HG02870 (cell line): Measurements from ENCODE around the gene CELSR1.
"Not testable (repeated sequence)": the region's sequence is repeated elsewhere in the genome, so short reads cannot be mapped to it uniquely, and the experiment has no call there.

Experiments
- ATAC-seq: cut with Tn5 transposase; IDR thresholded peaks from one replicate; pipeline ENCODE4 v1.9.1; 2021; ENCODE audit warnings: mild to moderate bottlenecking, moderate library complexity; ENCODE audit not compliant: unreplicated experiment

CELSR1 gene

DNA sequence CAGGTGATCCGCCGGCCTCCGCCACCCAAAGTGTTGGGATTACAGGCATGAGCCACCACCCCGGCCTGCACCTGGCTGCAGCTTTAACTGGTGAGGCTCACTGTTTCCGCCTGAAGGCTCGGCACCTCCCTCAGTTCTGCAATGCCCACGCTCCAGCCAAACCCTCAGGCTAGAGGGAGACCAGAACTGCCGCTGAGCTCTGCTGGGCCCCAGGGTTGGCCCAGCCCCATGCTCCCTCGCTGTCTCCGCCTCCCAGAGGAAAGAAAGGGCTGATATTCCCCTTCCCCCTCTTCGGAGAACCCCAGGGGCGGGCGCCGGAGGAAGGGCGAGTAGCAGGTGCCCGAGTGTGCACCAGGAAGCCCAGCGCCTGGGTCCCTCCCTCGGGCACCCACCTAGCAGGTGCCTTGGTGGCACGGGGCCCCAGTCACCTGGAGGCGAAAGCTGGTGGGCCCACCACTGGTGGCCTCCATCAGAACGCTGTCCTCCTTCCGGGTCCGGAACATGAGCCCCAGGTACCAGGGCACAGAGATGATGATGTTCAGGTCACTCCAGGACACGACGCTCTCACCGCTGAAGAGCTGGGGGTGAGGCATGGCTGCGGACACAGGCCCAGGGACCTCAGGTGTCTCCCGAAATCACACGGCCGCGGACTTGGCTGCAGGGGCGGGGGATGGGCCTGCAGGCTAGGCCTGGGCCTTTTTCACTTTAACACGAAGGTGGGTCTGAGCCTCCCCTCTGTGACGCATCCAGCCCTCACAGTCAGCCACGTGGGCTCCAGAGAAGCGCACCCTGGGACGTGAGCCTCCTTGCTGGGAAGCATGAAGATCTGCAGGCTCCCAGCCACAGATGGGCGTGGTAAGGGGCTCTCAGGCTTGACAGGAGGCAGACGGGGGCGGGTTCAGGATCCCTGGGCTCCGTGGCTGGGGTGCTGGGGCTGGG, 128.6 kb downstream of the CELSR1 start:
- no peak for ATAC-seq

DNA sequence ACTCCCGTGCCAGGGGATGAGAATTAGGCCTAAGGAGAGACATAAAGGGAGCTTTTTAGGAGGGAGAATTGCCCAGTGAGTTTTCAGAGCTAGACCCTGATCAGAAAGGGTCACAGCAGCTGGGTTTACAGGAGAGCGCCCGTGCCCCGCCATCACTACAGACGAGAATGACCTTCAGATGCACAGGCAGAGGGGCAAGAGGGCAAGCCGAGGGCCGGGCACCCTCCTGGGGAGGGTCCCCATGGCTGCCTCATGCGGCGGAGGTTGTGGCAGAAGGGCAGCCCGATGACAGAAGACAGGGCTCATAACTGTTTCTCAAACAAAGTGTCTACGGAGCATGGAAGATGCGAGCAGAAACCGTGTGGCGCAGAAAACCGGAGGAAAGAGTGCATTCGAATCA, 129.7 kb downstream of the CELSR1 start:
- no peak for ATAC-seq

DNA sequence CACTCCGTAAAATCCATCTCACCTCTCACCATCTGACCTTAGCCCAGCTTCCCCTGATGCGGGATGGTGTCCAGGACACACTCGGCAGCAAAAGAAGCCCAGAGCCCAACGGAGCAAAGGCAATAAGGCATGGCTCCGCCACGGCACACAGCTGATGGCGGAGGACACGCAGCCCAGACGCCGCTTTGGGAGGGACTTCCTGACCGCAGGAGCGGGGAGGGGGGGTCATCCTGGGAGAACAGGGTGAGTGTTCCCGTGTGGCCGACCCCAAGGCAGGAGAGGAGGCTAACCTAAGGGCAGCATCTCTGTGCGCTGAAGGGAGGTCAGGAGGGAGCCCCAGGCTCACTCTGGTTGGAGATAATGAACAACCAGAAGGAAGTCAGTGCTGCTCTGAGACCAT, 130.6 kb downstream of the CELSR1 start:
- ATAC-seq = no peak

DNA sequence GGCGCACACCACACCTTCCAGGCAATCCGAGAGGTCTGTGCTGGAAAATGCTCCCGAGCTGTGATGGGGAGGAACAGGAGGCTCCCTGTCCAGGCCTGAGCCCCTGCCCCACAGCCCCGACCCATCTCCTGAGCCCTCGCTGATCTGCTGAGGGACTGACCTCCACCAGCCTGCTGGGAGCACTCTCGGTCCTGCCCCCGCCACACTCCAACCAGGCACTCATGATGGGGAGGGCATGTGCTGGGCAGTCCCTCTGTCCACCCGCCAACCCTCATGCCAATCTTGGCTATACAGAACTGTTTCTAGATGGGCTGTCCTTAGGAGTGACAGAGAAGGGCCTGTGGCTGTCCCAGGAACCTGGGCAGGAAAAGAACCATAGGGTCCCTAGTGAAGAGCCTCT, 131.1 kb downstream of the CELSR1 start:
- no peak for ATAC-seq

DNA sequence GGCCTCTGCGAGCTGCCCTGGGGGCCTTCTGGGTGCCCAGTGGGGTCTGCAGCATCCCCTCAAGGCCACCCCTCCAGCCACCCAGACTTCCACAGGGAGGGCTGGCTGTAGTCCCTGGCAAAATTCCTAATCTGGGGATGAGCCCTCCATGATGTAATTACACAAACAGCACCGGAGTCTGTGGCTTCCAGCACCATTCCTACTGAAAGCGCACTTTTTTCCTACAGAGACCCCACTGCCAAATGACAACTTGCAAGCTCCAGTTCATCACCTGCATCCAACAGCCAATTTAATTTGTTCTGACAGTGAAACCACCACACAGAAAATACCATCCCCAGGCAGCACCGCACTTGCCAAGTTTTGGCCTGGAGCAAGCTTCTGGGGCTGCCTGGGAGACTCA, 131.5 kb downstream of the CELSR1 start:
- no peak for ATAC-seq

DNA sequence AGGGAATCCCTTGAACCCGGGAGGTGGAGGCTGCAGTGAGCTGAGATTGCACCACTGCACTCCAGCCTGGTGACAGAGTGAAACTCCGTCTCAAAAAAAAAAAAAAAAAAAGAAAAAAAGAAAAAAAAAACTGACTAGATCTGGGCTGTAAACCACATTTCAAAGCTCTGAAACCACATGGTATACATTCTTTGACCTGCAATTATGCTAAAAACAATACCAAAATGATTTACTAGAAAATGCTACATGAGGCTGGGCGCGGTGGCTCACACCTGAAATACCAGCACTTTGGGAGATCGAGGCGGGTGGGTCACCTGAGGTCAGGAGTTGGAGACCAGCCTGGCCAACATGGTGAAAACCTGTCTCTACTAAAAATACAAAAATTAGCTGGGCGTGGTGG, 133.5 kb downstream of the CELSR1 start:
- not testable (repeated sequence) for ATAC-seq

DNA sequence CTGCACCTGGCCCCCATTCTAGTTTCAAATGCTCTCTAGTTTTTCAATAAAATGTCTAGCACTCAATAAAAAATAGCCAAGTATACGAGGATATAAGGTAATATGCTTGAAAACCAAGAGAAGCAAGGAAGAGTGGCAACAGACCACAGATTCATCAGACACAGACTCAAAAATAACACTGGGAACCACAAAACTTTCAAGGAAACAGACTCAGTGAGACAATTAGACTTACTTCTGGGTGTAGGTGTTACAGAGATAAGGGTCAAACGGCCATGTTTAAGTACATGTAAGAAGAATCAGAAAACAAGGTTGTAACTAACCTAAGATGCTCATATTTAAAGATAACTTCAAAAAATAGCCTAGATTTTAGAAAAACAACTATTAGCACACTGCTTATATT, 134.9 kb downstream of the CELSR1 start:
- ATAC-seq = no peak

DNA sequence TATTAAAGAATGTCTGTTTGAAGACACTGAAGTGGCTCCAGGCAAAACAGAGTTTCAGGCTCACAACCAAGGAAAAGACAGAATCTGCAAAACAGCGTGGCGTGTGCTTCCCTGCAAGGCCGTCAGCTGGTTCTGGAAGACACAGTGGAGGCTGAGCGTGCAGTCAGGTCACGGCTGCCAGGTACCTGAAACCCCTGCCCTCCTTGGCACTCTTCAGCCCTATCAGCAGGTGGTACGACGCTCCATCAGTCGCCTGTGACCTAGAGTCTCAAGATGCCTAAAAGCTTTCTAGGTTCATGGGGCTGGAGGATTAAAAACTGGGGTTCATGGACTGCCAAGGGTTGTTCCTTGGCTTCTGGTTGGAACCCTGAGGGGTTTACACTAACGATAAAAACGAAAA, 136.1 kb downstream of the CELSR1 start:
- no peak for ATAC-seq

DNA sequence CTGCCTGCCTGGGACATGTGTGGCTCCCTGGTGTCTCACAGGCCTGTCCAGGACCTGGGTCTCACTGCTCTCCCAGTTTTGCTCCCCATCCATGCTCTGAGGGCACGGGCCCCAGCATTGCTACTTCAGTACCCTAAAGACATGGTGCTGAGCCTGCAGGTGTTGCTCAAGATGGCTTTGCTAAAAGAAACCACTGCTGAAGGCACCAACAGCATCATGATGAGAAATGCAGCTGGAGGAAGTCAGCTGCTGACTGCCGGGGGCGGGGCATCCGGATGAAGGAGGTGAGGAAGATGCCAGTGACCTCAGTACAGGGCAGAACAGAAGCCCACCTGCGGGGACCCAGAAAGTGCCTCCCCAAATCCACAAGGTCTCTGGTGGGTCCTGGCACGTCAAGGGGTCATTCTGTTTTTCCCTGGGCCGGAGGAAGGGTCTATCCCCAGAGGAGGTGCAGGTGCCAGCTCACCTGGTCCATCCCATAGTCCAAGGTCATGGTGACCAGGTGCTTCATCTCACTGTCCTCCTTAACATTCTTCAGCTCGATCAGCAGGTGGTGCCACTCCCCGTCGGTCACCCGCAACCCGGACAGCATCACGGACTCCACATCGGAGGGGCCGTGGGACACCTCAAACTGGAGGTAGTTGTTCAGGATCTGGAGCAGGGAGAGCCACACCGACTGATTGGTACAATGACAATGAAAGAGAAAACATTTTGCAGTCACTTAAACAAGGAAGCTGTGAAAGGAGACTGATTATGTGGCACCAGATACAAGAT, 138.0 kb downstream of the CELSR1 start:
- no peak for ATAC-seq

DNA sequence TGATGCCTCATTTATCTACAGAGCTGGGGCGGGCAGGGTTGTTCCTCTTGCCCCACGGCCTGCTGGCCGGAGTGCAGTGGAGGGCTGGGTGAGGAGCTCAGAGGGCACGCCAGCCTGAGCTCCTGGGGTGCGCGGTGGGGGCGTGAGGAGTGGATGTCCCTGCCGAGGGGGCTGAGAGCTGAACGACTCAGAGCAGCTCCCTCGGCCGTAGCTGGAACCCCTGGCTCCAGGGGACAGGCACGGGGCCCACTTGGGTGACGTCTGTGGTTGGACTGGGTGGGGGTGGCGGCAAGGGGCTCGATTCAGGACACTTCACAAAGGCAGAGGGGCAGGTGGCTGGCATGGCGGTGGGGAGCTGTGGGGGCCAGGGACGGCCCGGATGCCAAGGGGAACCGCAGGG, 139.5 kb downstream of the CELSR1 start:
- ATAC-seq = no peak

DNA sequence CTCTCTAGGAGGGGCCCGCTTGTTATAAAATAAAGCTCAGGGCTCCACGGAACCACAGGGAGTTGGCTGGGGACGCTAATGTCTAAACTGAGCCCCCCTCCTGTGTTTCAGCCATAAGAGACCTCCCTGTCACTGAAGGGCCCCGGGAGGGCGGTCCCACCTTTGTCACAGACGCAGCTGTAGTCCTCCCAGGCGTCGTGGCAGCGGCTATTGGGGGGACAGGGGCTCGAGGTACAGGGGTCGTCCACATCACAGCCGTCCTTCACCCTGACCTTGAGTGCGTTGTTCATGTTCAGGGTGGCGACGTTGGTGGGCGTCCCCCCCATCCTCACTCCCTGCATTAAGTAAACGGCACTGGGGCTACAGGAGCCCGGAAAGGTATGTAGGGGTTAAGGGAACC, 139.9 kb downstream of the CELSR1 start:
- no peak for ATAC-seq

DNA sequence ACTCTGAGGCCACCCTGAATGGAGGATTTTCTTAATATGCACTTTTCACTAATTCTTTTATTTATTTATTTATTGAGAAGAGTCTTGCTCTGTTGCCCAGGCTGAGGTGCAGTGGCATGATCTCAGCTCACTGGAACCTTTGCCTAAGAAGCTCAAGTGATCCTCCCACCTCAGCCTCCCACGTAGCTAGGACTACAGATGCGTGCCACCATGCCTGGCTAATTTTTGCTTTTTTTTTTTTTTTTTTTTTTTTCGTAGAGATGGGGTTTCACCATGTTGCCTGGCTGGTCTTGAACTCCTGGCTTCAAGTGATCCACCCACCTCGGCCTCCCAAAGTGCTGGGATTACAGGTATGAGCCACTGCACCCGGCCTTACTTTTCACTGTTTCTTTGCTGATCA, 140.4 kb downstream of the CELSR1 start:
- not testable (repeated sequence) for ATAC-seq

DNA sequence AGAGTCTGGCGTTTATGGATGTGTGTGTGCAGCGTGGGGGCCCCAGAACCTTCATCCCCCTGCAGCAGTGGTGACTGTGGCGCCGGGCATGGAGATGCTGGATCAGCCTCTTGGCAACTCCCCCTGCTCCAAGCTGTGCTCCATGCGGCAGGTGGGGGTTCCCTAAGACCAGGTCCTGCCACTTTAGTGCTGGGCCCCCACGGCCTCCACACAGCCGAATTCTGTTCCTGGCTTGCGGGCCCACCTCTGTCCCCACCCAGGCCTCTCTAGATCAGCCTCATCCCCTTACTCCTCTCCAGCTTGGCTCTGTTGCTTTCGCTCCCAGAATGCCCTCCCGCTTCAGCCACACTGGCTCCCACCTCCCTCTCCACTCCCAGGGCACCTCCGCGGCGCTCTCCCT, 142.3 kb downstream of the CELSR1 start:
- ATAC-seq = no peak

DNA sequence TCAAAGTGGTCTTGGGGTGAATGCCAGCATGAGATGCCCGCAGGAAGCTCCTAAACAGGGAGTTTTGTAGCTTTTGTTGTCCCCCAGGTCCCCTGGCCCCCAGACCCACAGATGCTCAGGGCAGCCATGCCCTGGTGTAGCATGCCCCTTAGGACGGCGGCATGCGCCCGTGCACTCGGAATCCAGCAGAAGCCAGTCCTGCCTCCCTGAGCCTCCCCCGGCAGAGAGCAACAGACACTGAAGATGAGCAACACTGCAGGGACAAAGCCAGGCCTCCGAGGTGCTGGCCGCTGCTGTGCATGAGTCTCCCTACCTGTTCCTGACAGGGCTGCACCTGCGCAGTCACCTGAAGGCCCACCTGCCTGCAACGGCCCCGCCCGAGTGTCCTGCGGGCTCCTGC, 142.8 kb downstream of the CELSR1 start:
- no peak for ATAC-seq

DNA sequence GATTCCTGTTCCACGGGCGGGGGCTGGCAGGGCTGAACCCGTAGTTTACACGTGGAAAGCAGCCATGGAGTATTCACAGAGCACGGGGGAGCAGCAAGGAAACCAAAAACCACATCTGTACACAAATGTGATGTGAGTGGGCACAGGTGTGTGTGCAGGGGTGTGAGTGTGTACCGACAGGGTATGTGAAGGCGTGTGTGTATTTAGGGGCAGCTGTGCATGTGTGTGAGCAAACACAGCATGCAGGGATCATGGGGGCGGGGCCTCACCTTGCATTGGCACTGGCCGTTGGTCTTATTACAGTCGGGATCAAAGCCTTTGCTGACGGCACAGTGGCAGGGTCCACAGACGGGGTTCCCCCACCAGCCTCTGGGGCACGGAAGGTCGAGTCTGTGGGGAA, 143.5 kb downstream of the CELSR1 start:
- ATAC-seq = no peak

DNA sequence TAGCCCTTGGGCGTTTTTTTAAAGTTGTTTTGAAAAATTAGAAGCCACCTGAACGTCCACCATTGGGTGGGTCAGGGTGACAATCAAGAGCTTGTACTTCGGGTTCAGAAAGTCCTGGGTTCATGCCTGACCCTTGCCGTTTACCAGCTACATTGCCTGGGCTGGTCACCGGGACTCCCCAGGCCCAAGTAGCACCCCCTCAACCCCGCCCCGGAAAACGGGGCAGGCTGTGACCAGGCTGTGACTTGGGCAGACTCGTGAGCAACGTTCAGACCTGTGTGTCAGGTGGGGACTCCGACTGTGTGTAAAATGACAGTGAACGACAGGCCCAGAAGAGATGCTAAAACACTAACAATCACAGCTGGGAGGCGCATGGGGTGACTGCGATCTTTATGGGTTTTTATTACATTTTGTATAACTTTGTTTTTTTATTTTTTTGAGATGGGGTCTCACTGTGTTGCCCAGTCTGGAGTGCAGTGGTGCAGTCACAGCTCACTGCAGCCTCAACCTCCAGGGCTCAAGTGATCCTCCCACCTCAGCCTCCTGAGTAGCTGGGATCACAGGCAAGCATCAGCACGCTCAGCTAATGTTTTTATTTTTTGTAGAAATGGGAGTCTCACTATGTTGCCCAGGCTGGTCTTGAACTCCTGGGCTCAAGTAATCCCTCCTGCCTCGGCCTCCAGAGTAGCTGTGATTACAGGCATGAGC, 145.1 kb downstream of the CELSR1 start:
- no peak for ATAC-seq

DNA sequence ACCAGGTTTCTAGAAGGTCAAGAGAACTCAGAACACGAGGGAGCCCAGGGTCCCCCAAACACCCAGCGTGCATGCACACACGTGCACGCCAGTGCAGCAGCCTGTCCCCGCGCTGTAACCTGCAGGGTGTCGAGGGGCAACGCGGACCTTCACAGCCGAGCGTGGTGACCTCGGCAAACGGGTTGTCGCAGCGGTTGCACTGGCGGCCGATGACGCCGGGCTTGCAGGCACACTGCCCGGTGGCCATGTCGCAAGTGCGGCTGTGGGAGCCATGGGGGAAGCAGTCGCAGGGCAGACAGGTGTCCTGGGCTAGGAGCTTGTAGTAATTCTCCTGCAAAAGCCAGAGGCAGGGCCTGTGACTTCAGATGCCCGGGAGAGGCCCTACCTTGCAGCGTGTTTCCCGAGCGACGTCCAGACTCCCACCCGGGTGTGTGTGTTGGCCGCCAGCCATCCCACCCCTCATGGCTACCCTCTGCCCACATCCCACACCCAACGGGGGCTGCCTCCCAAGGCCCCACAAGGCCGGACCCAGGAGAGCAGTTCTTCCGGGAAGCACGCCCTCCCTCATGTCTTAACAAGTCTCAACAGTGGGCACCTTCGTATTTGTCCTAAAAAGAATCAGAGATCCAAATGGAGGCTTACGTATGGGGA, 145.8 kb downstream of the CELSR1 start:
- ATAC-seq = no peak

DNA sequence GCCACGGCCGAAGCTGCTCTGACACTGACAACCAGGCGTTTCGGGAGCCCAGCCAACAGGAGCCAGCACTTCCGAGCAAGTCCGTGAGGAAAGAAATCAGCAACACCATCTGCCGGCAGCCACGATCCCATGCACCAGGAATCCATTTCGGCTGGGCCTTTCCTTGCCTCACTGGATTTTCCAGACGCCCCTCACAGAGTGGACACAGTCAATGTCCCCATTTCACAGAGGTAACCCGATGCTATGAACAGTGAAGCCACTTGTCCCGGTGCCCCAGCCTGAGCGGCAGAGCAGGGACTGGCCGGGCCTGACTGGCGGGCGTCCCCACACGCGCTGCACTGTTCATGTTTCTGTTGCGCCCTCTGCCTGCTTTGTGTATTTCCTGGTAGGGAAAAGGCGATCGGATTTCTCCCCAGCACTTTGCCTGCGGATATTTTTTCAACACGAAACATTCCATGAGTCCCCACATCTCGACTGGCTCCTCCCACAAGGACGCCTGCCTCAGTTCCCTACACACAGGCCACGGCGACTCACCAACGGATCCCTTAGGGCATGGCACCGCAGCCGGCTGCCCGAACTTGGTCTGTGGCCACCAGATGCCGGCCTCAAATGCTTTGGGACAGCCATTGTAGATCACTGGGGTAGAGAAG, 146.6 kb downstream of the CELSR1 start:
- ATAC-seq = no peak

DNA sequence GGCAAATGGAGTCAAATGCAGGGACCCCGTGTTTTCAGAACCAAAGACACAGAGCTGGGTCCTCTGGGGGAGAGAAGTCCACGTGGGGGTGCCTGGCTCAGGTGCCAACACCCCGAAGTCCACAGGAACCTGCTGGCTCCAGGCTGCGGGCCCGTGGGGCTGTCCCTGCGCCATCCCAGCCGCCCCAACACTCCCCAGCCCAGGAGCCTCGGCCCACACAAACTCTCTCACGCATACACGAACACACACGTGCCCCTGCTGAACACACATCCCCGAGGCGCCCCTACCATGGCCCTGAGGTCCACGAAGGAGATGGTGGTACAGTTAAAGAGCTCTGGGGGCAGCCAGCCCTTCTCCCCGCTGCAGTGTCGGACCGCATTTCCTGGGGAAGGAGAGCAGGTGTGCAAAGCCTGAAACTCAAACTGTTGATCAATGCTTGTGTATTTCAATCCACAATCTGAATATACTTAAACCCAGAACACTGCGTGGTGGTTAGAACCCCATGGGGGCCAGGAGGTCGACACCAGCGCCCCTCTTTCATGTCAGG, 147.2 kb downstream of the CELSR1 start:
- no peak for ATAC-seq

DNA sequence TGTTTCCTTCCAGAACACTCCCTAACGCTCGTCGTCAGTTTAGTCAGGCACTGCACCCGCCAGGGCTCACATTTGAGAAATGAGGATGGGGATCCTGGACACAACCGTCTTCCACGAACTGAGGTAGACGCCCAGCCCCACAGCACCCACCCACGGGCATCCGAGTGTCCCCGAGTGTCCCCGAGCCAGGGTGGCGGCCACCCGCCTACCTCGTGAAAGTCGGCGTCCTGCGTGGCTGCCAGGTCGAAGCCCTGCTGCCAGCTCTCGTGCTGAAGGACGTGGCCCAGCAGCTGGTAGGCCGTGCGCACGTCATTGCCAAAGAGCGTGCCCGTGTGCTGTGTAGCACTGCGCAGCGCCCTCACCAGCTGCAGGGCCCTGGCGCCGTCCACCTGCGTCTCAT, 148.3 kb downstream of the CELSR1 start:
- ATAC-seq = no peak
